NCI-H2196 treated with DMSO at 0.1 percent for 48 hours (cell line): ENCODE results near the gene ULK4.

Source experiments
- DNase-seq: peaks from one replicate; lab custom pipeline; 2025; ENCODE audit not compliant: unreplicated experiment; lab: John Stamatoyannopoulos, UW

ULK4 gene

GRCh38 chr3:41370307-41370706 is 591.6 kb downstream of the ULK4 start:
- no peak for DNase-seq

DNA sequence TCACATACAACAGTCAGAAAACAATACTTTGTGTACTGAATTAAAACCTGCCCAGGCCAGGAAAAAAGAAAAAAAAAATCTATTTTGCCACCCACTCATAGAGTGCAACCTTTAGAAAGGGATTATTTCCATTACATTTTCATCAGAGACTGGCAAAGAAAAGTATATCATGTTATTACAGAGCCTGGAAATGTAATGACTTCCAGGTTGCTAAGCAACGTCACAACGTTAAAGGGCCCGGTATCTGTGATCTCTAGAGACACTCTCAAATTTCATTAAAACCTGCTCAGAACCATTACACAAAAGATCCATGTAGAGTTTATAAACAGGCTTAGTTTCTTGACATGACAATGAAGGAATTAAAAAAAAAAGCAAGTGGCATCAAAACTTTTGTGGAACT is 592.1 kb downstream of the ULK4 start:
- peak; percentile 7 for DNase-seq

DNA sequence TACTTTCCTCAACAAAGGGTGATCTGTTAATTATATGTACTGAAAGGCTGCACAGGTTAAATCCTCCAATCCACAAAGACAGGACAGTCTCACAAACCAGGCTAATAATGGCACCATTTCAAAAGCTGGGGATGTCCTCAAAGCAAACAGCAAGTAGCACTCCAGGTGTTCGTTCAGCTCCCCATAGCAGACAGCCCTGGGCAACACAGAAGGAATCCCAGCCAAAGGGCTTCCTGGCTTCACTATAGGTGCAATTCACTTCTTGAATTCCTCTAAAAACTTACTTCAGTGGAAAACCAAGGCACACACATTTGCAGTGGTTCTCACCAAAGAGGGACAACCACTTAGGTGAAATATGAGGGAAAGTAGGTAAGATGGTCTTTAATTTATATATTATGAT is 595.9 kb downstream of the ULK4 start:
- DNase-seq, result no peak

- DNase-seq, result no peak
These were observed 597.2 kb downstream of the ULK4 start for GRCh38 chr3:41364736-41365135.

DNA sequence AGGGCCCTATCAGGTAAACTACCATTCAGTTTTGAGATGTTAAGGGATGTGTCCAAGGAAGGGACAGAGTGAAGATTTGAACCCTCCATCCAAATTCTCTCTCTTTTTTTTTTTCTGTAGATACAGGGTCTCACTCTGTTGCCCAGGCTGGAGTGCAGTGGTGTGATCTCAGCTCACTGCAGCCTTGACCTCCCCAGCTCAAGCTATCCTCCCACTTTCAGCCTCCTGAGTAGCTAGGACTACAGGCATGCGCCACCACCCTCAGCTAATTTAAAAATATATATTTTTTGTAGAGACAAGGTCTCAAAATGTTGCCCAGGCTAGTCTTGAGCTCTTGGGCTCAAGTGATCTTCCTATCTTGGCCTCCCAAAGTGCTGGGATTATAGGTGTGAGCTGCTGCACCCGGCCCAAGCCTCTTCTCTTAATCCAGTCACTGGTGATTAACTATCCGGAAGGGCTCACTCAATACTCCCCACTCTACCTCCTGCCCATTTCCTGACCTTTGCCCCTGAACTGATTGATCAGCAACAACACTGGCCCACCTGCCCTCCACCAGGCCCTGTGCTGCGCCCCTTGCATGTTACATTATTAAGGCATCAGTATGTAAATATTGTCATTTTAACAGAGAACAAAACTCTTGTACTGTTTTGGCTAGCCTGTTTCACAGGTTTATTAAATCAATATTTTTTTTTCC is 597.9 kb downstream of the ULK4 start:
- DNase-seq, result no peak

DNA sequence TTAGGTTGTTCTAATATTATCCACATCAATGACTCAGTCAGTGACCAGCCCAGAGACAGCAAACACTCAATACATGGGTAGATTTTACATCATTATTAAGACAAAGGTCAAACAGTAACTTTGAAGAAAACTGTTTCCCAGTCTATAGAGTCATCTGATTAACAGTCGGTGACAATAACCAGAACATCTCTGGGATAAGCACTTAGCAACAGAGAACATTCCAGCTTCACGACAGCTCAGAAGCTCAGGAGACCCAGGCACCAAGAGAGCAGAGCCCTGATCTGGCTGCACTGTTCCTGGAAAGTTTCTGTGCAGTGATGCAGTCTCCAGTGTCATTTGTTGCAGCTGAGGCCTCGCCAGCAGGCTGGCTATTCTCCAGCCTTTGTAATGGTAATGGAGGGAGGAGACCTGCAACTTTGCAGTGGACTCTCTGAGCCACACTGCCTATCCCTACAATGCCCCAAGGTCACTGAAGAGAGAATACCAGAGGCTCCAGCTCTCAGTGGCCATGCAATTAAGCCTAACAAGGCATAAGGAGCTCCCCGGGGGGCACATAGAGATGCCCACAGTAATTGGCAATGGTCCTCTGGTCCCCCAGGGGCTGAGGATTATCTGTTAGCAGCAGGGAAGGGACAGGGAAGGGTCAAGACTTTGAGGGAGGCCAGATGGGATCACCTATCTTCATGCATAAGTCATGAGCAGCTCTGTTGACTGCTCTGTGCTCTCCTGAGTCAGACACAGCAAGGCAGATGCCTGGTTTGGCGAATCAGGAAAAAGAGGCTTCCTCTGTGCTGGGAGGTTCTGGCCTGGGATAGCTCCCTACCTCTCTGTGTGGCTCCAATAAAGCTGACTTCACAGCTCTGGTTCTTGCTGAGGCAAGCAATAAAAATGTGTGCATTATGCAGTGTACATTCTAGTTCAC is 599.0 kb downstream of the ULK4 start:
- DNase-seq, result no peak

DNA sequence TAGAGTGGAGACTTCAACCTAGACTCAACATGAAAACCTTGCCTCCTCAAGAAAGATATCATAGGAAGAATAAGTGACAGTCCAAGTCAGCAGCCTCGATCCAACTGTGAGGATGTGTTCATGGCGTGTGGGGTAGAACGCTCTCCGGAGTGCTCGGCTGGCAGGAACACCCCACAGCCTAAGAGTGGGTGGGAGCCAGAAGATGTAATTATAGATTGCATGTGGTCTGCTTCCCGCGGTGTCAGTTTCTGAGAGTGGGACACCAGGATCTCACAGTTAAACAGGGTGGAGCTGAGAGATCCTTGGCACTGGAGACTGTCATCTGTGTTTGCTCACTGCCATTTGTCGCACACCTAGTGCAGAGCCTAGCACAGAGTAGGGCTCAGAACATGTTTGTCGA is 604.6 kb downstream of the ULK4 start:
- DNase-seq, result no peak

DNA sequence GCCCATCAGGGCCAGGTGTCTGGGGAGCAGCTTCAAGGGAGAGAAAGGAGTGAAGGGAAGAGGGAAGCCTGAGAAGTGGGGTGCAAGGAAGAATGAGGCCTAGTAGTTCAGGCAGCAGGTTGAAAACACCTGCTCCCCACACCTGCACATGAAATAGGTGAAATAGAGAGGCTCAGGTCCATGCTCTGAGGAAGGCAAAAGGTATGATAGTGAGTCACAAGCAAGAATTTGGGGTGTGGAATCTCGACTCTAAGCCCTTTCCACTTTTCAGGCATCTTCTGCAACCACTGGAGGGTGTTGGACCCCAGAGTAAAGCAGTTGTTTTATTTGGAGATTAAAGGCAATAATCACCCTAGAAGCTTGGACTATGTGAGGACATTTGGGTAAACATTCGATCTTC is 605.1 kb downstream of the ULK4 start:
- DNase-seq, result no peak

GRCh38 chr3:41352510-41352909 is 609.4 kb downstream of the ULK4 start:
- no peak for DNase-seq

DNA sequence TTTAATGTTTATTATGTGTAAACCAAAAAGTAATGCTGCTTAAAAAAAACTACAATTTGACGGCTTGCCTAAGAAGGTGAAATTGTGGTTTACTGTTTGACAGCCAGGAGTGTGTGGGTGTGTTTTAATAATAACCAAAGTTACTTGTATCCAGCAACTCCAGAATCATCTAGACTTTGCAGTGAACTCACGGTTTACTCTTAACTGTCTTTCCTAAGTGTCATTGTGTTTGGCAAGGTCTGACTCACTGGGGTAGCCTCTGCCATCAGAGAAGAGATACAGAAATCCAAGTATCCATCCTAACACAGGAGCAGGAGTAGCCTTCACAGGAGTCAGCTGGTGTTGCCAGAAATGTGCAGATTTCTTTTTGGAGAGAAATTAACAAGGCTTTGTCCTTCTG is 611.5 kb downstream of the ULK4 start:
- DNase-seq, result no peak

DNA sequence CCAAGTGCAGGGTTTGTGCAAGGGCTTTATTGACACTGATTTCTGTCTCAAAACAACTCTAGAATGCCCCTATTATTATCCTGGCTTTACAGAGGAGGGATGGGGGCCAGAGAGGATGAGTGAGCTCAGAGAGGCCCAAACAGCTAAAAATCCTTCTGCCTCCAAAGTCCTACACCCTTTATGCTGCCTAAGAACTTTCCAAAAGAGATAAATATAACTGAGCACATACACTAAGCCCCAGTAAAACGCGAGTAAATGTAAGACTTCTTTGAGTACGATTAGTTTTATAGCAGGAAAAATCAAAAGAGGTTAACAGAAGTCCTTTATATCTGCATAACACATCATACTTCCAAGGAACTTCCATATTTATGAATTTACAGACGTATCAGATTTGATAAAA is 613.5 kb downstream of the ULK4 start:
- DNase-seq, result no peak

- DNase-seq, result no peak
These were observed 615.1 kb downstream of the ULK4 start for GRCh38 chr3:41346698-41347270.

- no peak for DNase-seq
These were observed 616.1 kb downstream of the ULK4 start for GRCh38 chr3:41345788-41346187.

DNA sequence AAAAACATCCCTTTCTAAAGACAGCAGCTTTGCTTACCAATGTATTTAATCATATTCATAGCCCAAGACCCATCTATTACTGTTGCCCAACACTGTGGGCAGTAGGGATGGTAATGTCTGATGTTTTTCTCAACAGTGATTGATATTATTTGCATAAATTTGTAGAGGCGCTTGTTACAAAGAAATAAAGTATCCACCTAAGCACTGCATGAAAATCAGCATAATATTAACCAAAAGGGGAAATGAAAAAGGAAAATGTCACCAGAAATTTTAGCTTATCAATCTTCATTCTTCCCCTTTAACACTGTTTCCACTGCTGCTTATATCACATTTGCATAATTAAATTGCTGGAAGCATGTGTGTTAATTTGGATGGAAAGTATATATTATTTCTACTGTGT is 622.1 kb downstream of the ULK4 start:
- DNase-seq, result no peak

GRCh38 chr3:41338276-41338675 is 623.6 kb downstream of the ULK4 start:
- DNase-seq, result no peak

DNA sequence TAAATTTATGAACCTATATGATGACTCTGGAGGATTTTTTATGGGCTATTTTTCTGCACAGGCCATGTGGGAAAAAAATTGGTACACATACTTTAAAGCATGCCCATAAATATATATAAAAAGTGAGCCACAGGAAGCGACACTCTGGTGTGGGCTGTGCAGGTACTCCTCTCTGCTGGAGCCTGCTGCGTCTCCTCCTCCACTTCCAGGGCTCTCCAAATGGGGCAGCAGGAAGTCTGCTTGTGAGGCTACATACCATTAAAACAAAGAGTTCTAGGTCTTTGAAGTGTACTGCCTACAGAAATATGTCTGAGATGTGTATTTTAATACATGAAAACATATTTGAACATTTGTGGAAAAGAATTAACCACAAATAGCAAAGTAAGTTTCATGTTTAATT is 627.5 kb downstream of the ULK4 start:
- no peak for DNase-seq

DNA sequence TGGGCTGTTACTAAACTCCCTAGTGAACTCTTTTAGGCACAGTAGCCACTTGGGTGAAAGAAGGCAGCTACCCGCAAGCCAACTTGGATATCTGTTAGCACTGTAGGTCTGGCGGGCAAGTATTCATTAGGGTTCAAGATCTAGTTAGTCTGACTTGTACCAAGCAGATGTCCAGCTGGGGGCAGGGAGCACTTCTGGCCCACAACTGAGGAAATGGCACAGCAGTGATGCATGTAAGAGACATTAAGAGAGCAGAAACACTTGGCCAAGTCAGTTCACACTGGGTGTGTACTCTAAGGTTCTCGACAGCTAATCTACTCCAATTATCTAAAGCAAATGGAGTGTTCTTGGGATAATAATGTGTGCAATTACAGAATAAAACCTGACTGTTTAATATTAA is 630.9 kb downstream of the ULK4 start:
- DNase-seq, result no peak

GRCh38 chr3:41330465-41330864 is 631.4 kb downstream of the ULK4 start:
- no peak for DNase-seq

DNA sequence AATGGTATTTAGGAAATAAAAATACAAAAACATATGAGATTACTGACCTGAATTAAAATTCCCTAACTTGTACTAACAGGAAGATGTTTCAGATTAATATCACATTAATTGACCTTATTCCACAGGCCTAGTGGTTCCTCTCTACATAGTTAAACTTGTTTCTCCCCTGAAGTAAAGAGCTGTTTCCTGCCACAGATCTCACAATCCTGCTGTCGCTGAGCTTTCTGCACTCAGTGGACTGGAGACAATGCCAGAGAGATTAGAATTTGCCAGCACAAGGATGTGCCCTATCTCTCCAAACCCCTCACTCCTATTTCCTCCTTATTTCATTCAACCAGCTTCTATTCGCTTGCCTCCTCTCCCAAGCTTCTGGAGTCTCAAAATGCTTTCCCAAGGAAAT is 632.0 kb downstream of the ULK4 start:
- DNase-seq, result no peak

GRCh38 chr3:41328926-41329325 is 633.0 kb downstream of the ULK4 start:
- DNase-seq, result no peak

- DNase-seq, result no peak
These were observed 634.2 kb downstream of the ULK4 start for GRCh38 chr3:41327718-41328117.

DNA sequence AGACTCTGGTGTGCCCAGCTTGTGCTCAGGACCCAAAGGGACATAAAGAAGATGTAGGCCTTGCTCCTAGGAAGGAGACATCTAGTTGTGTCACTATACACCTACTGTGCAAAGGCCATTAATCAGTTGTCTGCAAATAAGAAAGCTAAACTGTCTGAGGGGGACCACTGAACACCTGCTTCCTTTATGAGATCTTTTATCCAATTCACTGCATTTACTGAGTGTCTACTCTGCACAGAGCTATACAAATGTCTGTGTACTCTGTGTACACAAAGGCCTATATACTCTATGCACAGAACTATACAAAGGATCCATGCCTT is 637.8 kb downstream of the ULK4 start:
- DNase-seq, result no peak
